OCI-LY1 (cell line): Measurements from ENCODE around the gene CHN1.

Experiments
- H2AFZ ChIP-seq: fragments of 200-600 bp; sonication (generic), shearing (Covaris generic); 2 replicates; pipeline ENCODE4 v1.6.0; 2014; ENCODE audit warnings: antibody characterized with exemption, mild to moderate bottlenecking, low read length
- H3F3A ChIP-seq: fragments of 200-600 bp; sonication (generic), shearing (Covaris generic); 2 replicates; pipeline ENCODE4 v1.6.0; 2014; ENCODE audit warnings: mild to moderate bottlenecking, antibody characterized with exemption, low read length, moderate library complexity; ENCODE audit not compliant: insufficient read depth
- H3K27ac ChIP-seq: fragments of 200-600 bp; sonication (generic); 2 replicates; pipeline ENCODE4 v1.5.1; 2014; ENCODE audit warnings: low read length, mixed run types, mild to moderate bottlenecking, low read depth; ENCODE audit not compliant: poor library complexity, severe bottlenecking
- H3K27me3 ChIP-seq: fragments of 200-600 bp; sonication (generic); 2 replicates; pipeline ENCODE4 v1.6.0; 2014; ENCODE audit warnings: antibody characterized with exemption, mild to moderate bottlenecking, low read length, moderate library complexity; ENCODE audit not compliant: insufficient read depth
- H3K36me3 ChIP-seq: fragments of 200-600 bp; sonication (generic); 2 replicates; pipeline ENCODE4 v1.6.1; 2014; ENCODE audit warnings: mild to moderate bottlenecking, antibody characterized with exemption, low read length, moderate library complexity, mixed read lengths; ENCODE audit not compliant: insufficient read depth
- H3K4me1 ChIP-seq: fragments of 200-600 bp; sonication (generic); 2 replicates; pipeline ENCODE4 v1.5.1; 2014; ENCODE audit warnings: mild to moderate bottlenecking, low read length, moderate library complexity; ENCODE audit not compliant: insufficient read depth, severe bottlenecking
- H3K4me2 ChIP-seq: fragments of 200-600 bp; sonication (generic), shearing (Covaris generic); 2 replicates; pipeline ENCODE4 v1.6.1; 2014; ENCODE audit warnings: low read length
- H3K4me3 ChIP-seq: fragments of 200-600 bp; sonication (generic); 2 replicates; pipeline ENCODE4 v1.5.1; 2014; ENCODE audit warnings: low read length, low read depth, mild to moderate bottlenecking, mixed read lengths; ENCODE audit not compliant: poor library complexity, severe bottlenecking
- H3K79me2 ChIP-seq: fragments of 200-600 bp; shearing (Covaris generic); 2 replicates; pipeline ENCODE4 v1.6.1; 2016; ENCODE audit warnings: mixed run types, low read length, mixed read lengths; ENCODE audit not compliant: insufficient read depth
- H3K9ac ChIP-seq: fragments of 200-600 bp; sonication (generic), shearing (Covaris generic); 2 replicates; pipeline ENCODE4 v1.6.1; 2014; ENCODE audit warnings: mild to moderate bottlenecking, low read length, mixed read lengths
- H3K9me2 ChIP-seq: fragments of 200-600 bp; sonication (generic), shearing (Covaris generic); 2 replicates; pipeline ENCODE4 v1.6.1; 2014; ENCODE audit warnings: low read depth, mild to moderate bottlenecking, low read length, mixed read lengths
- H3K9me3 ChIP-seq: fragments of 200-600 bp; shearing (Covaris generic); 2 replicates; pipeline ENCODE4 v1.6.1; 2014; ENCODE audit warnings: low read length, mixed read lengths
- H4K20me1 ChIP-seq: fragments of 200-600 bp; sonication (generic), shearing (Covaris generic); 2 replicates; pipeline ENCODE4 v1.6.0; 2016; ENCODE audit warnings: mild to moderate bottlenecking, low read length; ENCODE audit not compliant: insufficient read depth
- CTCF ChIP-seq: fragments of 200-600 bp; sonication (generic), shearing (Covaris generic); IDR thresholded peaks from 2 replicates; pipeline ENCODE4 v1.5.1; 2017; ENCODE audit warnings: mild to moderate bottlenecking, antibody characterized with exemption, low read length, moderate library complexity, mixed read lengths
- EZH2 ChIP-seq: fragments of 200-600 bp; sonication (generic), shearing (Covaris generic); IDR thresholded peaks from 2 replicates; pipeline ENCODE4 v1.8.0; 2017; ENCODE audit warnings: borderline replicate concordance, mixed run types, mild to moderate bottlenecking, antibody characterized with exemption, low read length, moderate library complexity, mixed read lengths

The CHN1 gene

GRCh38 chr2:174836995-174837390, 168.2 kb downstream of the CHN1 start:
- H3F3A ChIP-seq, result no peaks in the 10 kb centered on the region
- no peak overlapping the region for H3K9ac ChIP-seq
- no peaks in the 10 kb centered on the region for H4K20me1 ChIP-seq
- no peak overlapping the region for H2AFZ ChIP-seq
- no peaks in the 10 kb centered on the region for H3K9me2 ChIP-seq
- H3K4me2 ChIP-seq, result no peak overlapping the region
- no peaks in the 10 kb centered on the region for H3K4me1 ChIP-seq
- H3K4me3 ChIP-seq, result no peak overlapping the region
- H3K9me3 ChIP-seq, result no peaks in the 10 kb centered on the region
- H3K27me3 ChIP-seq, result no peaks in the 10 kb centered on the region
- no peaks in the 10 kb centered on the region for H3K79me2 ChIP-seq
- no peaks in the 10 kb centered on the region for H3K36me3 ChIP-seq
- no peak for TF ChIP-seq CTCF
- TF ChIP-seq EZH2, result no peak
- no peak overlapping the region for H3K27ac ChIP-seq

- H3K4me3 ChIP-seq, result no peak overlapping the region
- no peaks in the 10 kb centered on the region for H3K4me1 ChIP-seq
- no peaks in the 10 kb centered on the region for H3K36me3 ChIP-seq
- no peak overlapping the region for H2AFZ ChIP-seq
- no peaks in the 10 kb centered on the region for H3K79me2 ChIP-seq
- no peak overlapping the region for H3K4me2 ChIP-seq
- no peaks in the 10 kb centered on the region for H3K9me2 ChIP-seq
- no peaks in the 10 kb centered on the region for H3F3A ChIP-seq
- H3K27ac ChIP-seq, result no peak overlapping the region
- H4K20me1 ChIP-seq, result no peaks in the 10 kb centered on the region
- no peak for TF ChIP-seq CTCF
- TF ChIP-seq EZH2, result no peak
- no peak overlapping the region for H3K9ac ChIP-seq
- no peaks in the 10 kb centered on the region for H3K27me3 ChIP-seq
- H3K9me3 ChIP-seq, result no peaks in the 10 kb centered on the region
Observed at GRCh38 chr2:174836377-174836994, 168.7 kb downstream of the CHN1 start.

- no peaks in the 10 kb centered on the region for H4K20me1 ChIP-seq
- no peaks in the 10 kb centered on the region for H3K9me2 ChIP-seq
- H3K79me2 ChIP-seq, result no peaks in the 10 kb centered on the region
- no peaks in the 10 kb centered on the region for H3K9me3 ChIP-seq
- H3K27ac ChIP-seq, result no peak overlapping the region
- no peak overlapping the region for H2AFZ ChIP-seq
- TF ChIP-seq EZH2 (no peak), CTCF (no peak)
- no peaks in the 10 kb centered on the region for H3F3A ChIP-seq
- H3K27me3 ChIP-seq, result no peaks in the 10 kb centered on the region
- no peak overlapping the region for H3K4me2 ChIP-seq
- no peak overlapping the region for H3K9ac ChIP-seq
- no peaks in the 10 kb centered on the region for H3K4me1 ChIP-seq
- H3K4me3 ChIP-seq, result no peak overlapping the region
- H3K36me3 ChIP-seq, result no peaks in the 10 kb centered on the region
Observed at GRCh38 chr2:174835797-174836255, 169.4 kb downstream of the CHN1 start.
